Sigmoid colon (tissue), 4 donors: ENCODE measurements around the gene ELOB.

Experiments
- EP300 ChIP-seq, 4 donors: sonication (generic); formaldehyde crosslinking; IDR thresholded peaks; one replicate each; pipeline ENCODE4 v1.6.1; 2017; ENCODE audit warnings: antibody characterized with exemption in 4 of 4
- POLR2A ChIP-seq, 2 donors: fragments of 450-650 bp; IDR thresholded peaks; one replicate each; pipeline ENCODE4 v1.6.1; 2016; ENCODE audit warnings: antibody characterized with exemption in 2 of 2, mild to moderate bottlenecking in 2 of 2, moderate library complexity in 2 of 2
- POLR2AphosphoS5 ChIP-seq, 4 donors: sonication (generic); formaldehyde crosslinking; IDR thresholded peaks; one replicate each; pipeline ENCODE4 v1.6.1; 2017; ENCODE audit warnings: antibody characterized with exemption in 4 of 4
- TF ChIP-seq, protein P1 (sequence below), 4 experiments: fragments of 450-650 bp in 3 of 4; fragments of 200-600 bp in 1 of 4; IDR thresholded peaks; one replicate each; pipeline ENCODE4 v1.5.1; 2016 to 2019; ENCODE audit warnings: antibody characterized with exemption in 4 of 4, mild to moderate bottlenecking in 3 of 4, moderate library complexity in 2 of 4

DNA sequence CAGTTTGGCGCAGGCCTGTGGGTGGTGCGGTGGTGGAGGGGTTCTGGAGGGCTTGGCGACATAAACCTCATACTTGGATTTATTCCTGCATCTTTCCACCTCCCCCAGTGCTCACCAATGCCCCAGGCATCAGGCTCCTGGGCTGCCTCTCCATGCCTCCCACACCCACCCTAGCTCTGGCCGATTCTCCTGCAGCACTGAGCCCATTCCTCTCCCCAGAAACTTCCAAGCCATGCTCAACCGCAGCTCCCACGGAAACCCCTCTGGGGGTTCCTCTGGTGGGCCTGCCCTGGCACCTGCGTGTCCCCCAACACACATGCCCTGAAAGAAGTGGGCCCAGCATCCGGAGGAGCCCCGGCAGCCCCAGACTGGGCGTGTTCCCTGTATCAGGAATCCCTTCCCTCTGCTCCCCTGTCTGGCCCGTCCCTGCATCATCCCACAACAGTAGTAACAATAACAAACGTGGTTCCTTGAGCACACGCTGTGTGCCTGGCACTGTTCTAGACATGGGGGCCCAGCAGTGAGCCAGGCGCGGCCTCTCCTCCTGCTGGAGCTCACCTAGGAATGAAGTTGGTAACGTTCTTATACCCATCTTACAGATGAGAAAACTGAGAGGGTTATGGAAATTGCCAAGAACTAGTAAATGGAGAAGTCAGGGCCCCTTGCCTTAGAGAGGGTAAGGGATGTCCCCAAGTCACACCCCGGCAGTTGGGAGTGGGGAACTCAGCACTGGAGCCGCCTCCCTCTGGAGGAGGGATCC, 42.3 kb upstream of the ELOB start:
- TF ChIP-seq, protein P1, sequence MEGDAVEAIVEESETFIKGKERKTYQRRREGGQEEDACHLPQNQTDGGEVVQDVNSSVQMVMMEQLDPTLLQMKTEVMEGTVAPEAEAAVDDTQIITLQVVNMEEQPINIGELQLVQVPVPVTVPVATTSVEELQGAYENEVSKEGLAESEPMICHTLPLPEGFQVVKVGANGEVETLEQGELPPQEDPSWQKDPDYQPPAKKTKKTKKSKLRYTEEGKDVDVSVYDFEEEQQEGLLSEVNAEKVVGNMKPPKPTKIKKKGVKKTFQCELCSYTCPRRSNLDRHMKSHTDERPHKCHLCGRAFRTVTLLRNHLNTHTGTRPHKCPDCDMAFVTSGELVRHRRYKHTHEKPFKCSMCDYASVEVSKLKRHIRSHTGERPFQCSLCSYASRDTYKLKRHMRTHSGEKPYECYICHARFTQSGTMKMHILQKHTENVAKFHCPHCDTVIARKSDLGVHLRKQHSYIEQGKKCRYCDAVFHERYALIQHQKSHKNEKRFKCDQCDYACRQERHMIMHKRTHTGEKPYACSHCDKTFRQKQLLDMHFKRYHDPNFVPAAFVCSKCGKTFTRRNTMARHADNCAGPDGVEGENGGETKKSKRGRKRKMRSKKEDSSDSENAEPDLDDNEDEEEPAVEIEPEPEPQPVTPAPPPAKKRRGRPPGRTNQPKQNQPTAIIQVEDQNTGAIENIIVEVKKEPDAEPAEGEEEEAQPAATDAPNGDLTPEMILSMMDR (IDR thresholded peaks at IDR 0.05), result no peak
- TF ChIP-seq EP300 (IDR thresholded peaks at IDR 0.05) (no peak), POLR2A (IDR thresholded peaks at IDR 0.05) (no peak), POLR2AphosphoS5 (IDR thresholded peaks at IDR 0.05) (no peak)
